DMS153 (cell line): ENCODE measurements around the gene ARCN1.

Source experiments
- DNase-seq: peaks from one replicate; lab custom pipeline; 2025; lab: John Stamatoyannopoulos, UW

Gene ARCN1

GRCh38 chr11:118621784-118622375 lies 49.7 kb downstream of the ARCN1 start:
- no peak for DNase-seq

DNA sequence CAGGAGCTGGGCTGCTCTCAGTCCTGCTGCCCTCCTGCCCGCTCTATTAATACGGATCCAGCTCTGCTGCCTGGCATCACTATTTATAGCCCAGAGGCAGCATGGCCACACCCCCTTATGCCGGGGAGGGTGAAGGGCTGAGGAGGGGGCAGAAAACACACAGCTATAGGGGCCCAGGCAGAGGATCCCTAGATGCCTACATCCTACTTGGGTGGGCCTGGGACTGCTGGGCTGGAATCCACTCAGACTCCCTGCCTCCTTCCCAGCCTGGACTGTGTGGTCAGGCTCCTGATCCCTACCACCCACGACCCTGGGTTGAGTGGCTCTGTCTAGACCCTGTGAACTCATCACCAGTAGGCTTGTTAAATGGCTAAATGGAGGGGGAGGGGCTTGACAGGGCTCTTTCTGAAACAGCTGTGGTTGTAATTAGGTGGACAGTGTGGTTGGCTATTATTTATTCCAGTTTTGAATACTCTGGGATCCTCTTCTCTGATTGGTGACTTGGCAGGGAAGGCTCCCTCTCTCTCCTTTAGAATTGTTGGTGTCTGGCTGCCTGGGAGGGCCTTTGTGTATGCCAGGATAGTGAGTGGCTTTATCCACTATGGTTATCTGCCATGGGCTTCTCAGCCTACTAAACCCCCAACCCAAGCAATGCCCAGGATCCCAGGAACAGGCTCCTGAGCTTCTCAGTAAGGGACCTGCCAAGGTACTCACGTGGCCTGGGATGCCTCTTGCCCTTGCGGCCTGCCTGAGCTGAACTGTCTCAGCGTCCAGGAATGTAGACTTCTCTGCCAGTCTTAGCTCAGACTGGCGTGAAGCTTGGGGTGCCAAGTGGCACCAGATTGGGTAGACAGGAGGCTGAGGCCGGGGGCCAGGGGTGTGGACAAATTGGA lies 50.4 kb downstream of the ARCN1 start:
- peak; percentile 77 for DNase-seq

GRCh38 chr11:118623269-118623655 lies 51.1 kb downstream of the ARCN1 start:
- DNase-seq: peak; percentile 89

DNA sequence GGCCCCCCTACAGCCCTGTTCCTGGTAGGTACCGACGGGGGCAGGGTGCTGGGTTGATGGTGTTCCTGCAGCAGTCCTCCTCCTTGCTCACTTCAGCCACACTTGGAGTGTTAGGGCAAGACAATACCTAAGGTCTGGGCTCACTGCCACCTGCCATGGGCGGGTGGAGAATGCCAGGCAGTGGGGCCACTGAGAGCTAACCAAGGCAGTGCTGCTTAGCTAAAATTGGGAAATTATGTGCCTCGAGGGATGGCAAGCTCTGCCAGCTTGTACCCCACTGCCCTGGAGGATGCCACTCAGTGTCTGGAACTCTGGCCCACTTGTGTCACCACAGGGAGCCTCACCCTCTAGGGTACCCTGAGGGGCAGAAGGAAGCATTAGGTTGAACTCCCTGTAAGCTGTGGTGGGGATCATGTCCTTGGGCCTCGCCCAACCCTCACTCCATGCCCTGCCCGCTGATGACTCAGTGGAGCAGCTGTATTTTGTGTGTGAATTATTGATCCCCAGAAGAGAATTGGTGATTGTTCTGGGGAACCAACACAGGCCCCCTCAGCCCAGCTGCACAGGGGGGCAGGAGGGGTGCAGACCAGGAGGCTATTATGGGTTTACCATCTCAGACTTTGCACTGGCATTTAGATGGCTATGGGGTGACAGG lies 53.0 kb downstream of the ARCN1 start:
- DNase-seq: no peak

- no peak for DNase-seq
Observed at GRCh38 chr11:118625976-118626375, 53.8 kb downstream of the ARCN1 start.

DNA sequence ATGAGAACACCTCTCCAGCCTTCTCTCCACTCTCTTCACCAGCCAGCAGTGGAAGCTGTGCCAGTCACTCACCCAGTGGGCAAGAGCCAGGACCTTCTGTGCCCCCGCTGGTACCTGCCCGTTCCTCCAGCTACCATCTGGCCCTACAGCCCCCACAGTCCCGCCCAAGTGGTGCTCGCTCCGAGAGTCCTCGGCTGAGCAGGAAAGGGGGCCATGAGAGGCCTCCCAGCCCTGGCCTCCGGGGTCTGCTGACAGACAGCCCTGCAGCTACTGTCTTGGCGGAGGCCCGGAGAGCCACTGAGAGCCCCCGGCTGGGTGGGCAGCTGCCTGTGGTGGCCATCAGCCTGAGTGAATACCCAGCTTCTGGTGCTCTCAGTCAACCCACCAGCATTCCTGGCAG lies 55.4 kb downstream of the ARCN1 start:
- DNase-seq: no peak

GRCh38 chr11:118628031-118628430 lies 55.8 kb downstream of the ARCN1 start:
- no peak for DNase-seq

- DNase-seq: no peak
Observed at GRCh38 chr11:118628432-118628831, 56.2 kb downstream of the ARCN1 start.

GRCh38 chr11:118628861-118629549 lies 56.8 kb downstream of the ARCN1 start:
- no peak for DNase-seq

DNA sequence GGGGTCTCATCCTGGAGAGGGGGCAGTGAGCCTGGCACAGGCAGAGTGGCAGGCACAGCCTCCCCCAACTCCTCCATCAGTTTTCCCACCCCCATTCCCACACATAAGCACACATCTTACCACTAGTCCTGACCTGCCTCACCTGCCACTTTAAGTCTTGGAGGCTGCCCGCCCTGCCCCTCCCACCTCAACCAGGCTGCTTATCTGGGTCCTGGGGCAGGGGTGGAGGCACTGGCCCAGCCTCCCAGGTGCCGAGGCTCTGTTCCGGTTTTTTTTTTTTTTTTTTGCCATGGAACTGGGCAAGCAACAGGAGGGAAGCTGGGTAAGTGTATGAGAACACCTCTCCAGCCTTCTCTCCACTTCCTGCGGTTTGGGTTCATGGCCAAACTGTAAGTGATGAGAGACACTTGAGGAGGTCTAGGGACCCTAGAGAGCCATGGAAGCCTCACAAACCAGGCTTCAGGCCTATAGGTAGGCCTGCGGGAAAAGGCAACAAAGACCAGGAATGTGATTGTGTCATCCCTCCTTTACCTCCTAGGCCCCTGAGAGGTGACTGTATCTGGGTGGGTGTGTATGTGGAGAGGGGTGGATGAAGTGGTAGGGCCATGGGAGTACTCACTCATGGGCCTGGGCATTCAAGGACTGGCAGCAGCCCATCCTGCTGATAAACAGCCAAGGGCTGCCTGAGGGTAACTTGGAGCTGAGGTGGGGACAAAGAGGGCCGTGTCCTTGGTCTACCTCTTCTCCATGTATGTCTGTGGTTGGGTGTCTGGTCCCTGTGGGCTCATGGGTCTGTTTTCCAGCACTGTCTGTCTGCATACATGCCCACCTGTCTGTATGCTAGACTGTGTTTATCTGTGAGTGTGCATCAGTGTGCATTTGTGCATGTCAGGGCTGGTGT lies 57.8 kb downstream of the ARCN1 start:
- no peak for DNase-seq

- DNase-seq: no peak
Observed at GRCh38 chr11:118631142-118631909, 59.1 kb downstream of the ARCN1 start.

- DNase-seq: no peak
Observed at GRCh38 chr11:118632577-118633318, 60.5 kb downstream of the ARCN1 start.

DNA sequence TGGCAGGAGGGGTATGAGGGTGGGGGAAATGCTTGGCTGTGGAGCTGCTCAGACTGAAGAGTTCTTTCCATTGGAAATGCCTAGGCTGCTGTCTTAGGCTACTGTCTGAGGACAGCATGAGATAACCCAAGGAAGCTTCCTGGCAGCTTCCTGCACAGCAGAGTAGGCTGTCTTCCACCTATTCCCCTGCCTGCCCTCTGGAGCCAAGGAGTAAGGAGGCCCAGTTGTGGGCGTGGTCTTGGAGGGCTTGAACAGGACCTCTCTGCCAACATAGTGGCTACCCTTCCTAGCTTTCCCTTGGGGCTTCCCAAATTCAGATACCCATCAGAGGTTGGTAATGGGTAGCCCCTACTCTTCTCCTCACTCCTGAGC lies 61.1 kb downstream of the ARCN1 start:
- no peak for DNase-seq

GRCh38 chr11:118633979-118634378 lies 61.8 kb downstream of the ARCN1 start:
- DNase-seq: no peak

GRCh38 chr11:118634431-118635236 lies 62.4 kb downstream of the ARCN1 start:
- DNase-seq: peak; percentile 73

- DNase-seq: no peak
Observed at GRCh38 chr11:118635237-118635591, 63.0 kb downstream of the ARCN1 start.

GRCh38 chr11:118635642-118636041 lies 63.4 kb downstream of the ARCN1 start:
- DNase-seq: no peak

- DNase-seq: no peak
Observed at GRCh38 chr11:118636569-118637290, 64.5 kb downstream of the ARCN1 start.

- no peak for DNase-seq
Observed at GRCh38 chr11:118638726-118639125, 66.5 kb downstream of the ARCN1 start.
